Measurements from ENCODE around the gene BCL2L2.

GRCh38 chr14:23353433-23353780, 46.8 kb downstream of the BCL2L2 start:
- TF ChIP-seq CTCF (IDR thresholded peaks at IDR 0.05) (no peak), POLR2A (IDR thresholded peaks at IDR 0.05) (no peak), EP300 (IDR thresholded peaks at IDR 0.05) (no peak), POLR2AphosphoS5 (IDR thresholded peaks at IDR 0.05) (no peak)
